Motor neuron (in vitro differentiated cells): ENCODE measurements around the gene PPP2R3B. TPM values are rescaled to one million over a fixed set of nuclear protein-coding genes. Genes with fewer than 3 reads are reported as not detected.
"Not testable (repeated sequence)": the region's sequence is repeated elsewhere in the genome, so short reads cannot be mapped to it uniquely, and the experiment has no call there.

Source experiments
- ATAC-seq, 8 experiments: fragments of 200-7000 bp; cut with Tn5 transposase; replicated peaks in 6 of 8; 2 replicates each; pipeline ENCODE4 v1.8.0; 2021; ENCODE audit warnings: mild to moderate bottlenecking in 8 of 8, moderate library complexity in 8 of 8
- H3K27ac ChIP-seq, 2 donors: fragments of 250-450 bp; sonication (Bioruptor Pico); 2 replicates each; pipeline ENCODE4 v1.9.0; 2021; ENCODE audit warnings: antibody characterized with exemption in 2 of 2, mild to moderate bottlenecking in 2 of 2, moderate library complexity in 1 of 2
- H3K4me1 ChIP-seq, 2 donors: fragments of 250-450 bp; sonication (Bioruptor Pico); replicated peaks in 1 of 2; 2 replicates each; pipeline ENCODE4 v1.6.1; 2021; ENCODE audit warnings: antibody characterized with exemption in 2 of 2, mild to moderate bottlenecking in 2 of 2, moderate library complexity in 1 of 2
- H3K4me3 ChIP-seq, 5 donors: fragments of 250-450 bp; sonication (Bioruptor Pico); 2 replicates each; pipeline ENCODE4 v1.9.0; 2021; ENCODE audit warnings: antibody characterized with exemption in 5 of 5, mild to moderate bottlenecking in 5 of 5, moderate library complexity in 4 of 5
- WGBS, 10 experiments: fragments of 450-650 bp; shearing (Covaris generic); methylation state at CpG; one replicate each; pipeline ENCODE4 v1.0.0; 2022; 5-methylcytosine and 5-hydroxymethylcytosine counted together
- in situ Hi-C, 9 experiments: fragments of 400-800 bp; cut with MboI; loops; one replicate each; pipeline ENCODE4 v1.15.0; 2021; ENCODE audit warnings: low sequenced_read_pairs in 9 of 9, low pct_unique_long_range_greater_than_20kb in 2 of 9; ENCODE audit not compliant: unreplicated experiment in 9 of 9
- total RNA-seq, 8 experiments: library from RNA; unstranded; fragments of 300-600 nt; gene quantifications; 2 replicates each; pipeline versions ENCODE4 v1.2.3 to v1.2.4, GENCODE V29; 2022

PPP2R3B gene
- total RNA-seq, 8 experiments from 2014 or later, result 7.4 to 27.6 (median 17.9) TPM

GRCh38 chrX:392575-392846 lies 5.8 kb upstream of the PPP2R3B start:
- Histone ChIP-seq H3K4me1 (peaks cover 9 to 15% of the 10 kb centered on the region in 2 donors), H3K4me3 (no peak overlapping the region), H3K27ac (peak overlapping the region; percentile 34 to 62)
- peak in 4 of 8 experiments; percentile 32 to 60 (median 56) for ATAC-seq
- 44 to 91% (median 86%) methylated on average over 2 to 7 of the region's 7 CpGs; no CpG with 5 or more reads in 3 of the 10 experiments for WGBS, 10 experiments
- in situ Hi-C loops, result no loop called here

- Histone ChIP-seq H3K27ac (peak overlapping the region; percentile 34 to 62), H3K4me3 (no peak overlapping the region), H3K4me1 (peaks cover 4 to 15% of the 10 kb centered on the region in 2 donors)
- peak in 5 of 8 experiments; percentile 4 to 63 (median 19) for ATAC-seq
- in situ Hi-C loops, result no loop called here
- 66 to 89% (median 81%) methylated on average over 7 to 27 of the region's 34 CpGs for WGBS, 10 experiments
These were observed 5.2 kb upstream of the PPP2R3B start for GRCh38 chrX:391717-392574.

GRCh38 chrX:390459-390858 lies 3.8 kb upstream of the PPP2R3B start:
- 20 to 97% (median 88%) methylated on average over 2 to 12 of the region's 13 CpGs; no CpG with 5 or more reads in 3 of the 10 experiments for WGBS, 10 experiments
- no peak overlapping the region for H3K27ac ChIP-seq
- no peak overlapping the region for H3K4me3 ChIP-seq
- H3K4me1 ChIP-seq, result peaks cover 8 to 15% of the 10 kb centered on the region in 2 donors
- in situ Hi-C loops, result no loop called here
- no peak for ATAC-seq

GRCh38 chrX:389021-389441 lies 2.3 kb upstream of the PPP2R3B start:
- in situ Hi-C loops, result no loop called here
- H3K27ac ChIP-seq, result no peak overlapping the region

GRCh38 chrX:387729-388128 lies 1.0 kb upstream of the PPP2R3B start:
- WGBS, 10 experiments, result 45 to 100% (median 82%) methylated on average over 1 to 13 of the region's 14 CpGs; no CpG with 5 or more reads in 1 of the 10 experiments
- no peak for ATAC-seq
- no peak overlapping the region for H3K27ac ChIP-seq
- peak overlapping the region in 4 of 5 donors; percentile 75 to 96 (median 92) for H3K4me3 ChIP-seq
- in situ Hi-C loops, result no loop called here
- peaks cover 8 to 13% of the 10 kb centered on the region in 2 donors for H3K4me1 ChIP-seq

More at GRCh38 chrX:389021-389441, 2.3 kb upstream of the PPP2R3B start:
- WGBS, 10 experiments, result 50 to 80% (median 68%) methylated on average over 1 to 5 of the region's 12 CpGs; no CpG with 5 or more reads in 4 of the 10 experiments
- H3K4me3 ChIP-seq, result no peak overlapping the region
- H3K4me1 ChIP-seq, result peaks cover 8 to 15% of the 10 kb centered on the region in 2 donors
- ATAC-seq, result peak in 3 of 8 experiments; percentile 12 to 40 (median 36)

- no peak for ATAC-seq
- Histone ChIP-seq H3K27ac (peak overlapping the region; percentile 100), H3K4me1 (peaks cover 0 to 8% of the 10 kb centered on the region in 2 donors), H3K4me3 (peak overlapping the region; percentile 75 to 96 (median 95))
- in situ Hi-C loops, result no loop called here
- 0% methylated on average over 5 of the region's 57 CpGs; no CpG with 5 or more reads in 9 of the 10 experiments for WGBS, 10 experiments
These were observed 404 bp downstream of the PPP2R3B start for GRCh38 chrX:386239-386767.

- H3K4me1 ChIP-seq, in situ Hi-C loops, H3K27ac ChIP-seq, ATAC-seq: not testable (repeated sequence)
- H3K4me3 ChIP-seq, result peak overlapping the region; percentile 75 to 96 (median 95)
- 20 to 100% (median 66%) methylated on average over 1 to 9 of the region's 12 CpGs; no CpG with 5 or more reads in 5 of the 10 experiments for WGBS, 10 experiments
These were observed 971 bp downstream of the PPP2R3B start for GRCh38 chrX:385736-386135.

GRCh38 chrX:384861-385260 lies 1.8 kb downstream of the PPP2R3B start:
- 80 to 98% (median 90%) methylated on average over 2 to 9 of the region's 9 CpGs; no CpG with 5 or more reads in 1 of the 10 experiments for WGBS, 10 experiments
- H3K4me1 ChIP-seq, result peaks cover 0 to 8% of the 10 kb centered on the region in 2 donors
- in situ Hi-C loops, result no loop called here
- H3K27ac ChIP-seq, result no peak overlapping the region
- no peak overlapping the region for H3K4me3 ChIP-seq
- no peak for ATAC-seq

- no peak overlapping the region for H3K27ac ChIP-seq
- ATAC-seq, result peak in 1 of 8 experiments; percentile 57
- 54 to 100% (median 75%) methylated on average over 2 to 11 of the region's 13 CpGs; no CpG with 5 or more reads in 3 of the 10 experiments for WGBS, 10 experiments
- H3K4me1 ChIP-seq, result peaks cover 7 to 14% of the 10 kb centered on the region in 2 donors
- in situ Hi-C loops, result no loop called here
- no peak overlapping the region for H3K4me3 ChIP-seq
These were observed 8.3 kb downstream of the PPP2R3B start for GRCh38 chrX:378443-378842.

- H3K4me1 ChIP-seq, result peaks cover 13 to 19% of the 10 kb centered on the region in 2 donors
- H3K27ac ChIP-seq, H3K4me3 ChIP-seq, ATAC-seq, in situ Hi-C loops: not testable (repeated sequence)
- WGBS, 10 experiments, result 40 to 100% methylated on average over 1 of the region's 16 CpGs; no CpG with 5 or more reads in 8 of the 10 experiments
These were observed 10.5 kb downstream of the PPP2R3B start for GRCh38 chrX:376206-376605.

GRCh38 chrX:375181-376036 lies 11.3 kb downstream of the PPP2R3B start:
- WGBS, 10 experiments, result 53 to 100% (median 87%) methylated on average over 1 to 19 of the region's 38 CpGs; no CpG with 5 or more reads in 3 of the 10 experiments

GRCh38 chrX:374596-374995 lies 12.1 kb downstream of the PPP2R3B start:
- in situ Hi-C loops, result no loop called here
- Histone ChIP-seq H3K27ac (no peak overlapping the region), H3K4me3 (peak overlapping the region in 2 of 5 donors; percentile 51 to 53), H3K4me1 (peaks cover 17 to 33% of the 10 kb centered on the region in 2 donors)
- WGBS, 10 experiments, result 0 to 50% (median 6%) methylated on average over 3 to 9 of the region's 21 CpGs; no CpG with 5 or more reads in 5 of the 10 experiments
- ATAC-seq, result no peak

More at GRCh38 chrX:375181-376036, 11.3 kb downstream of the PPP2R3B start:
- in situ Hi-C loops, result no loop called here
- no peak overlapping the region for H3K27ac ChIP-seq
- H3K4me1 ChIP-seq, result peaks cover 13 to 27% of the 10 kb centered on the region in 2 donors
- ATAC-seq, result no peak
- H3K4me3 ChIP-seq, result no peak overlapping the region
